BE2C (cell line): ENCODE results near the gene SIGLEC12.
"Not testable (repeated sequence)": the region's sequence is repeated elsewhere in the genome, so short reads cannot be mapped to it uniquely, and the experiment has no call there.

Source experiments
- DNase-seq: peaks from one replicate; pipeline ENCODE4 v3.0.0-alpha.2; 2020
- H3K27me3 ChIP-seq: fragments of 250-450 bp; sonication (Bioruptor Pico); 2 replicates; pipeline ENCODE4 v1.5.1; 2020; ENCODE audit warnings: mild to moderate bottlenecking
- H3K36me3 ChIP-seq: fragments of 250-450 bp; sonication (Bioruptor Pico); 2 replicates; pipeline ENCODE4 v1.5.1; 2020; ENCODE audit warnings: mild to moderate bottlenecking
- H3K4me1 ChIP-seq: fragments of 250-450 bp; sonication (Bioruptor Pico); 2 replicates; pipeline ENCODE4 v1.5.1; 2020
- H3K4me3 ChIP-seq: 2 replicates; pipeline ENCODE4 v1.5.1; 2011; ENCODE audit warnings: low read depth, low read length
- H3K9me3 ChIP-seq: fragments of 250-450 bp; sonication (Bioruptor Pico); 2 replicates; pipeline ENCODE4 v1.5.1; 2020
- CTCF ChIP-seq: IDR thresholded peaks from 2 replicates; pipeline ENCODE4 v1.5.1; 2012; ENCODE audit warnings: mild to moderate bottlenecking, low read depth, low read length

Gene SIGLEC12

GRCh38 chr19:51467864-51468544 is 33.6 kb downstream of the SIGLEC12 start:
- Histone ChIP-seq H3K4me1 (no peaks in the 10 kb centered on the region), H3K36me3 (no peaks in the 10 kb centered on the region), H3K27me3 (peaks cover 17% of the 10 kb centered on the region), H3K9me3 (no peaks in the 10 kb centered on the region), H3K4me3 (no peak overlapping the region)
- no peak for TF ChIP-seq CTCF
- DNase-seq = no peak

DNA sequence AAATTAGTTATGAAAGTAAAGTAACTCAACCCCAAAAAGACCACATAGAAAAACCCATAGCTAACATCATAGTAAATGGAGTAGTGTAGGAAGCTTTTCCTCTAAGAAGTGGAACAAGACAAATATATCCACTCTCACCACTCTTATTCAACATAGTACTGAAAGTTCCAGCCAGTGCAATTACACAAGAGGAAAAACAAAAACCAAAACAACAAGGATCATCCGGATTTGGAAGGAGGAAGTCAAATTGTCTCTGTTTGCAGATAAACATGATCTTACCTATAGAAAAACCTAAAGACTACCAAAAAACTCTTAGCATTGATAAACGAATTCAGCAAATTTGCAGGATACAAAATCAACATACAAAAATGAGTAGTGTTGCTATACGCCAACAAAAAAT is 34.9 kb downstream of the SIGLEC12 start:
- TF ChIP-seq CTCF = no peak

DNA sequence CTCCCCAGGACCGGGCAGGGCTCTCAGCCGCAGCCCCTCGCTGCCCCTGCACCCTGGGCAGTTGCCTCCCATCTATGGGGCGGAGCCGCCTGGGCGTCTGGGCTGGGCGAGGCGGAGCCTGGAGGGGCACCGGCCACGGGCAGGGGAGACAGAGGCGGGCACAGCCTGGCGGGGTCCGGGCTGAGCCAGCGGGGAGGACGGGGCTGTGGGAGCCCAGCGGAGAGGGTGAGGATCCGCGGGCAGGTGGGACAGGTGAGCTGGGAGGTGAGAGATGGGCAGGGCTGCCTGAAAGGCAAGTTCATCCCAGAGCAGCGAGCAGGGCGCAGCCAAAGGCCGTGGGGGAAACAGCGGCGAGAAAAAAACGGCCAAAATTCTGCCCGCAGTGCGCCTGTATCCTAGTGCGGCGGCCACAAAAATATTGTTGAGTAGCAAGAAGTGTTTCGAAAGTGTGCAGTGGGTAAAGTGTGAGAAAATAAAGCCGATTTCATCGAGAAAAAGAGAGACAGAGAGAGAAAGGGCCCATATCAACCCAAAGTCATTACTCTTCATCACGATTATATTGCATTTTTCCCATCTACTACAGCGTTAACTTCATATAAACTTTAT is 37.5 kb downstream of the SIGLEC12 start:
- peaks cover 17% of the 10 kb centered on the region for H3K27me3 ChIP-seq
- H3K4me3 ChIP-seq, DNase-seq, H3K9me3 ChIP-seq, H3K4me1 ChIP-seq, H3K36me3 ChIP-seq: not testable (repeated sequence)

More for the DNA sequence above, 34.9 kb downstream of the SIGLEC12 start:
- H3K9me3 ChIP-seq = no peaks in the 10 kb centered on the region
- no peak for DNase-seq
- no peaks in the 10 kb centered on the region for H3K4me1 ChIP-seq
- H3K4me3 ChIP-seq = no peak overlapping the region
- no peaks in the 10 kb centered on the region for H3K36me3 ChIP-seq
- H3K27me3 ChIP-seq = peaks cover 17% of the 10 kb centered on the region

DNA sequence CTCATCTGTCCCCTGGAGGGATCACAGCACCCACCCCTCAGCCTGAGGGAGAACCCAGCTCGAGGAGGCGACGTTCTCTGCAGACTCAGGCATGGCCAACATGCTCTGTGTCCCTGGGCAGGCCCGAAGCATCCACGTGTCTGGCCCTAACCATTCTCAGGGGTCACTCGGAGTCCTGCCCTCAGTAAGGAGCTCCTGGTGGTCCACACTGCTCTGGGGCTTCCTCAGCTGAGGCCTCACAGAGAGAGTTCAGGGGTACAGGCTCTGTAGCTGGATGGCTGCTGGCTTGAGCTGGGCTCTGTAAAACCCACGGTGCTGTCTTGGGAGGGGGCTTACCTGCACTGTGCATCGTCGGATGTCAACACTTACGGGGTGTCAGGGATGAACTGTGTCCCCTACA is 38.9 kb downstream of the SIGLEC12 start:
- Histone ChIP-seq H3K27me3 (peaks cover 17% of the 10 kb centered on the region), H3K4me3 (no peak overlapping the region), H3K9me3 (no peaks in the 10 kb centered on the region), H3K36me3 (no peaks in the 10 kb centered on the region), H3K4me1 (no peaks in the 10 kb centered on the region)
- DNase-seq = no peak
- TF ChIP-seq CTCF = no peak

- Histone ChIP-seq H3K9me3 (no peaks in the 10 kb centered on the region), H3K4me1 (no peaks in the 10 kb centered on the region), H3K27me3 (peaks cover 17% of the 10 kb centered on the region), H3K4me3 (no peak overlapping the region), H3K36me3 (no peaks in the 10 kb centered on the region)
- no peak for DNase-seq
- no peak for TF ChIP-seq CTCF
These were observed 39.3 kb downstream of the SIGLEC12 start for GRCh38 chr19:51462276-51462675.

DNA sequence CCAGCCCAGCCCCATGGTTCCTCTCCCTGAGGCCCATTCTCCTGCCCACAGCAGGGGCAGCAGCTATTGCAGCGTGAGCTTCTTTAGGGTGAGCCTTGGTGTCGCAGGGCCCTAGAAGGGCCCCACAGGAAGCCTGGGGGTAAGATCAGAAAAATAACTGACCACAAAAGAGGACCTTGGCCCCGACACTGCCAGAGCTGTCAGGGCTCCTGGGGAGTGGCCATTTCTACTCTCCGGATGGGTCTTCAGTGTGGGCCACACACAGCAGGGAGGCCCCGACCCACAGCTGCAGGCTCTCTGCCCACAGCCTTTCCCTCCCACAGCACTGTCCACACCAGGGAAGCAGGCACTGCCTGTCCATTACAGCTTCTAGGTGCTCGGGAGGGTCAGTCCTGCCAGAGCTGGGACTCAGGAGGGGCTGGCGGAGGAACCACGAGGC is 39.9 kb downstream of the SIGLEC12 start:
- no peaks in the 10 kb centered on the region for H3K9me3 ChIP-seq
- DNase-seq = no peak
- peaks cover 16% of the 10 kb centered on the region for H3K27me3 ChIP-seq
- no peak overlapping the region for H3K4me3 ChIP-seq
- H3K4me1 ChIP-seq = no peaks in the 10 kb centered on the region
- TF ChIP-seq CTCF = no peak
- H3K36me3 ChIP-seq = no peaks in the 10 kb centered on the region
